GM12875 (cell line): ENCODE data around the gene RAB29.

Experiments used
- H3K4me3 ChIP-seq: one replicate; pipeline ENCODE4 v1.5.1; 2011; ENCODE audit warnings: low read depth, low read length, control low read depth
- CTCF ChIP-seq: IDR thresholded peaks from 2 replicates; pipeline ENCODE4 v1.5.1; 2011; ENCODE audit warnings: low read depth, mild to moderate bottlenecking, control low read depth, inconsistent platforms, low read length, moderate library complexity, borderline replicate concordance; ENCODE audit not compliant: insufficient read depth

The RAB29 gene

GRCh38 chr1:205805082-205805711, 29.9 kb upstream of the RAB29 start:
- TF ChIP-seq CTCF = no peak
- H3K4me3 ChIP-seq = no peak overlapping the region

GRCh38 chr1:205804605-205805004, 29.3 kb upstream of the RAB29 start:
- H3K4me3 ChIP-seq = no peak overlapping the region
- no peak for TF ChIP-seq CTCF

DNA sequence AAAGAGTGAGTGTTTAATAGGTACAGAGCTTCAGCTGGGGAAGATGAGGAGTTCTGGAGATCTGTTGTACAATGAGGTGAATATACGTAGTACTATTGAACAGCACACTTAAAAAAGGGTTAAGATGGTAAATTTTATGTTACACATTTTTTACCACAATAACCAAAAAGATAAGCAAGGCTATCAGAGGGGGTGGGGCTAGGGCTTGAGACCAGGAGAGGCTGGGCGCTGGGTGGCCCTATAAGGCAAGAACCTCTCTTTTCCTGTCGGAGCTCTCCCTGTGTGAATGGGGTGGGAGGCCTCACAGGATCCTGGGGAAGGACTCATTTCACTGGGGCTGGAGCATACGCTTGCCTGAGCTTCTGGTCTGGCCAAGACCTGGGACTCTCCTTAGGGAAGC, 28.7 kb upstream of the RAB29 start:
- no peak overlapping the region for H3K4me3 ChIP-seq
- TF ChIP-seq CTCF = no peak

DNA sequence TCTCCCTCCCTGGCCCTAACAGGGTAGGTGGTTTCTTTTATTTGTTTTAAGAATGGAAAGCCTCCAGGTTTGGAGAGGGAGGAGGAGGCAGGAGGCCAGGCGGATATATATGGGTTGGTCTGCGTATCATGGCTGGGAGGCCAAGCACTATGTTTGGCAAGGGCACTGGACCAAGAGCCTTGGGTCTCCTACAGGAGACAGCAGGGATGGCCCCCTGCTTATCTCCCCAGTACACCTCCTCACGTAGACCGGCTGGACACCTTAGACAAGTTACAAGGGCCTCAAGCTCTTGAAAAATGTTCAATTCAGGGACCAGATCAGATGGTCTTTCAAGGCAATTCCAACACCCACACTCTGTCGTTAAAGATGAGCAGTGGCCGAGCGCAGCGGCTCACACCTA, 26.8 kb upstream of the RAB29 start:
- no peak for TF ChIP-seq CTCF
- H3K4me3 ChIP-seq = no peak overlapping the region

- no peak overlapping the region for H3K4me3 ChIP-seq
- no peak for TF ChIP-seq CTCF
Observed at GRCh38 chr1:205800981-205801703, 25.9 kb upstream of the RAB29 start.

DNA sequence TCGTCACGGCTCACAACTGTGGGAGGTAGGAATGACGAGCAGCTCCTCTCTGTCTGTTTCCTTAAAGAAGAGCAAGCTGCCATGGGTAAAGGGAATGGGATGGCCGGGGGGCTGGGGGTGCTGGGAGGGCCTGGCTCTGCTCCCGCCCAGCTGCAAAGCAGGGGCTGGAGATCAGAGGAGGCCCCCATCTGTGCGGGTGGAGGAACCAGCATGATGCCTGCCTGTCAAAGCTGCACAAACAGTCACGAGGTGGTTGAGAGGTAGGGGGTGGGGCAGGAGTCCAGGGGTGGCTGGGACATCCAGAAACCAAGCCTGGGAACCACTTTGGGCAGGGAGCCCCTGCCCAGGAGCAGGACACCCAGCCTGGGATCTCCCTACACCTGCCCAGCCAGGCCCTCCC, 25.1 kb upstream of the RAB29 start:
- no peak overlapping the region for H3K4me3 ChIP-seq
- TF ChIP-seq CTCF = no peak

- H3K4me3 ChIP-seq = no peak overlapping the region
- no peak for TF ChIP-seq CTCF
Observed at GRCh38 chr1:205798577-205798976, 23.3 kb upstream of the RAB29 start.
